ENCODE results near the gene TMEM117. TPM values are rescaled to one million over a fixed set of nuclear protein-coding genes. Genes with fewer than 3 reads are reported as not detected.
"Not testable (repeated sequence)": the region's sequence is repeated elsewhere in the genome, so short reads cannot be mapped to it uniquely, and the experiment has no call there.

Gene TMEM117
- total and polyA plus RNA-seq, 7 donors, result 1.9 to 4.7 (median 3.9) TPM

- DNase-seq (no peak), ATAC-seq (no peak)
- Histone ChIP-seq H3K4me3 (no peak overlapping the region), H3K27ac (no peak overlapping the region), H3K4me1 (peaks cover 14% of the 10 kb centered on the region), H3K36me3 (ENCODE audit: insufficient read depth in 1 of 2, low read depth in 1 of 2) (peaks cover 0 to 3% of the 10 kb centered on the region in 2 donors), H3K9me3 (no peaks in the 10 kb centered on the region), H3K27me3 (ENCODE audit: insufficient read depth in 3 of 3, low read length in 2 of 3) (no peaks in the 10 kb centered on the region)
- TF ChIP-seq, protein P1, sequence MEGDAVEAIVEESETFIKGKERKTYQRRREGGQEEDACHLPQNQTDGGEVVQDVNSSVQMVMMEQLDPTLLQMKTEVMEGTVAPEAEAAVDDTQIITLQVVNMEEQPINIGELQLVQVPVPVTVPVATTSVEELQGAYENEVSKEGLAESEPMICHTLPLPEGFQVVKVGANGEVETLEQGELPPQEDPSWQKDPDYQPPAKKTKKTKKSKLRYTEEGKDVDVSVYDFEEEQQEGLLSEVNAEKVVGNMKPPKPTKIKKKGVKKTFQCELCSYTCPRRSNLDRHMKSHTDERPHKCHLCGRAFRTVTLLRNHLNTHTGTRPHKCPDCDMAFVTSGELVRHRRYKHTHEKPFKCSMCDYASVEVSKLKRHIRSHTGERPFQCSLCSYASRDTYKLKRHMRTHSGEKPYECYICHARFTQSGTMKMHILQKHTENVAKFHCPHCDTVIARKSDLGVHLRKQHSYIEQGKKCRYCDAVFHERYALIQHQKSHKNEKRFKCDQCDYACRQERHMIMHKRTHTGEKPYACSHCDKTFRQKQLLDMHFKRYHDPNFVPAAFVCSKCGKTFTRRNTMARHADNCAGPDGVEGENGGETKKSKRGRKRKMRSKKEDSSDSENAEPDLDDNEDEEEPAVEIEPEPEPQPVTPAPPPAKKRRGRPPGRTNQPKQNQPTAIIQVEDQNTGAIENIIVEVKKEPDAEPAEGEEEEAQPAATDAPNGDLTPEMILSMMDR (IDR thresholded peaks at IDR 0.05), result no peak
- WGBS, 3 donors, result 83 to 92% (median 86%) methylated on average over 3 of the region's 3 CpGs
- intact Hi-C loops (cut with DNase I), result no loop called here
These were observed 5.4 kb downstream of the TMEM117 start for GRCh38 chr12:43841253-43841652.

DNA sequence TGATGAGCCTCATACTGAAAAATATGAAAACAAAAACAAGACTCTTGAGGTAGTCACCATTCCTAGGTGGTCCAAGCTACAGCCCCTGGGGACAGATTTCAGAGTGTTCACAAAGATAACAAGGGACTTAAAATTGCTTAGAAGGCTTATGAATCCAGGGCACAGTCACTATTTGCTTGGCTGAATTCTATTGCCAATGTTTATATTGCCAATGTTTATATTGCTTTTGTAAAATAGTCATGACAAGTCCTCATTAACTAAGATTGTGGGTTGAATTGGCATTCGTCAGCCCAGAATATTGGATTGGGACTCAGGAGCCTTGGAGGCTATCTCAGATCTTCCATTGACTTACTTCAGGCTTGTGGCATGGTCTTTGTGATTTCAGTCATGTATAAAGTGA lies 6.4 kb downstream of the TMEM117 start:
- TF ChIP-seq, protein P1 (IDR thresholded peaks at IDR 0.05), result no peak
- peaks cover 0 to 3% of the 10 kb centered on the region in 2 donors for H3K36me3 ChIP-seq (ENCODE audit: insufficient read depth in 1 of 2, low read depth in 1 of 2)
- intact Hi-C loops (cut with DNase I), result loop anchor here in 1 of 2 donors (2.0 kb wide), 1 partner anchor 31 kb away; no protein-coding TSS in a partner anchor
- DNase-seq, result no peak
- H3K27ac ChIP-seq, result no peak overlapping the region
- no peaks in the 10 kb centered on the region for H3K27me3 ChIP-seq (ENCODE audit: insufficient read depth in 3 of 3, low read length in 2 of 3)
- H3K9me3 ChIP-seq, result no peaks in the 10 kb centered on the region
- no peak for ATAC-seq
- H3K4me3 ChIP-seq, result no peak overlapping the region
- peaks cover 8% of the 10 kb centered on the region for H3K4me1 ChIP-seq
- WGBS, 3 donors, result 94 to 97% (median 94%) methylated on average over 1 of the region's 1 CpG

DNA sequence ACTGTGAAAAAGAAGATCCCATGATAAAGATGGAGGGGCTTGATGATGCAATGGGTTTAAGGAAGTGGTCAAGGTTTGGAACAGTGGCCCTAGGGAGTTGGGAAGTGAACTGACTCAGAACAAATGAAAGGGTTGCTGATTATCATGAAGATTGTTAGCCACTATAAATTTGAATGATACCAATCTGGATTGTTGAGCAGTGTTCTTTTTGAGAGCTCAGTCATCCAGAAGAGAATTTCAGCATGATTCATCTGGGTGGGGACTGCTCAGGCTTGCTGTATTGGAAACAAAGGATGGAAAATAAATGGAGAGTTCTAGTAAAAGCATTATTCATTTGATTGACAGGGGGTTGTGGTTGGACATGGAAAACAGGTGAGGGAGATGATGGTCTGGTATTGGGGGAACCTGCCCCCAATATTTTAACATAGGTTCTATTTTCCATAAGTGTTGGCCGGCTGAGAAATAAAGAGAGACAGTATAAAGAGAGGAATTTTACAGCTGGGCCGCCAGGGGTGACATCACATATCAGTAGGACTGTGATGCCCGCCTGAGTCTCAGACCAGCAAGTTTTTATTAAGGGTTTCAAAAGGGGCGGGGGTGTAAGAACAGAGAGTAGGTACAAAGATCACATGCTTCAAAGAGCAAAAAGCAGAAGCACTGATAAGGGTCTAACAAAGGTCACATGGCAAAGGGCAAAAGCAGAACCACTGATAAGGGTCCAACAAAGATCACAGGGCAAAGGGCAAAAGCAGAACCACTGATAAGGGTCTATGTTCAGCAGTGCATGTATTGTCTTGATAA lies 11.7 kb downstream of the TMEM117 start:
- H3K4me3 ChIP-seq; H3K27ac ChIP-seq; ATAC-seq; DNase-seq; H3K27me3 ChIP-seq (ENCODE audit: insufficient read depth in 3 of 3, low read length in 2 of 3); H3K9me3 ChIP-seq; H3K4me1 ChIP-seq; intact Hi-C loops (cut with DNase I); H3K36me3 ChIP-seq (ENCODE audit: insufficient read depth in 1 of 2, low read depth in 1 of 2): not testable (repeated sequence)
- WGBS, 3 donors, result 85 to 90% (median 88%) methylated on average over 4 of the region's 4 CpGs

DNA sequence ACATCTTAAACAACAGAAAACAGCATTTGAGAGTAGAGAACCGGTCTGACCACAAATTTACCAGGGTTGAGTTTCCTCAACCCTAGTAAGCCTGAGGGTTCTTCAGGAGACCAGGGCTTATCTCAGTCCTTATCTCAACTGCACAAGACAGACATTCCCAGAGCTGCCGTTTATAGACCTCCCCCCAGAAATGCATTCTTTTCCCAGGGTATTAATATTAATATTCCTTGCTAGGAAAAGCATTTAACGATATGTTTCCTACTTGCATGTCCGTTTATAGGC lies 12.3 kb downstream of the TMEM117 start:
- intact Hi-C loops (cut with DNase I), result no loop called here
- no peaks in the 10 kb centered on the region for H3K4me1 ChIP-seq
- no peak for DNase-seq
- no peaks in the 10 kb centered on the region for H3K9me3 ChIP-seq
- H3K27ac ChIP-seq, result no peak overlapping the region
- ATAC-seq, result no peak
- no peak overlapping the region for H3K4me3 ChIP-seq
- H3K36me3 ChIP-seq (ENCODE audit: insufficient read depth in 1 of 2, low read depth in 1 of 2), result peaks cover 0 to 3% of the 10 kb centered on the region in 2 donors
- no peaks in the 10 kb centered on the region for H3K27me3 ChIP-seq (ENCODE audit: insufficient read depth in 3 of 3, low read length in 2 of 3)
- 93 to 97% (median 96%) methylated on average over 4 of the region's 4 CpGs for WGBS, 3 donors
- TF ChIP-seq, protein P1 (IDR thresholded peaks at IDR 0.05), result no peak

- H3K36me3 ChIP-seq (ENCODE audit: insufficient read depth in 1 of 2, low read depth in 1 of 2), result peaks cover 0 to 3% of the 10 kb centered on the region in 2 donors
- intact Hi-C loops (cut with DNase I), result no loop called here
- no peaks in the 10 kb centered on the region for H3K9me3 ChIP-seq
- H3K27ac ChIP-seq, result no peak overlapping the region
- no peaks in the 10 kb centered on the region for H3K4me1 ChIP-seq
- 80 to 97% (median 94%) methylated on average over 3 of the region's 3 CpGs for WGBS, 3 donors
- no peak for ATAC-seq
- H3K27me3 ChIP-seq (ENCODE audit: insufficient read depth in 3 of 3, low read length in 2 of 3), result no peaks in the 10 kb centered on the region
- no peak overlapping the region for H3K4me3 ChIP-seq
- TF ChIP-seq, protein P1 (IDR thresholded peaks at IDR 0.05), result no peak
- DNase-seq, result no peak
These were observed 12.9 kb downstream of the TMEM117 start for GRCh38 chr12:43848786-43849185.

Measured in psoas muscle (tissue), 8 donors.